Esophagus muscularis mucosa (tissue), 4 donors: Measurements from ENCODE around the gene RAB11FIP5. TPM values are rescaled to one million over a fixed set of nuclear protein-coding genes. Genes with fewer than 3 reads are reported as not detected.
"Not testable (repeated sequence)": the region's sequence is repeated elsewhere in the genome, so short reads cannot be mapped to it uniquely, and the experiment has no call there.

Experiments
- DNase-seq: peaks from one replicate; pipeline ENCODE4 v3.0.0-alpha.2; 2017; ENCODE audit errors: extremely low spot score
- H3K27ac ChIP-seq, 4 donors: fragments of 200-600 bp; sonication (generic); replicated peaks in 1 of 4; 1 replicate in 3 of 4; 2 replicates in 1 of 4; pipeline ENCODE4 v1.5.1; 2016 to 2019; ENCODE audit warnings: mild to moderate bottlenecking in 1 of 4
- H3K27me3 ChIP-seq, 4 donors: fragments of 200-600 bp; sonication (generic); one replicate each; pipeline versions ENCODE4 v1.5.1 to v1.6.0; 2016 to 2019
- H3K36me3 ChIP-seq, 4 donors: fragments of 200-600 bp; sonication (generic); one replicate each; pipeline ENCODE4 v1.5.1; 2016 to 2019
- H3K4me1 ChIP-seq, 4 donors: fragments of 200-600 bp; sonication (generic); one replicate each; pipeline ENCODE4 v1.5.1; 2016 to 2019
- H3K4me3 ChIP-seq, 4 donors: fragments of 200-600 bp; sonication (generic); 1 replicate in 2 of 4; 2 replicates in 2 of 4; pipeline ENCODE4 v1.5.1; 2016 to 2019; ENCODE audit warnings: mild to moderate bottlenecking in 4 of 4, moderate library complexity in 1 of 4
- H3K9me3 ChIP-seq, 4 donors: fragments of 200-600 bp; sonication (generic); 1 replicate in 3 of 4; 2 replicates in 1 of 4; pipeline ENCODE4 v1.5.1; 2016 to 2019
- CTCF ChIP-seq, 3 experiments: fragments of 200-600 bp in 2 of 3; fragments of 450-650 bp in 1 of 3; sonication (generic) in 2 of 3; IDR thresholded peaks; one replicate each; pipeline ENCODE4 v1.5.1; 2017 to 2019; ENCODE audit warnings: antibody characterized with exemption in 3 of 3, mild to moderate bottlenecking in 2 of 3, moderate library complexity in 1 of 3
- EP300 ChIP-seq: sonication (generic); formaldehyde crosslinking; IDR thresholded peaks from one replicate; pipeline ENCODE4 v1.6.1; 2017; ENCODE audit warnings: antibody characterized with exemption
- POLR2A ChIP-seq: fragments of 450-650 bp; IDR thresholded peaks from one replicate; pipeline ENCODE4 v1.6.1; 2017; ENCODE audit warnings: antibody characterized with exemption, moderate library complexity, mild to moderate bottlenecking, low read depth
- POLR2AphosphoS5 ChIP-seq, 2 donors: sonication (generic); formaldehyde crosslinking; IDR thresholded peaks; one replicate each; pipeline ENCODE4 v1.6.1; 2017; ENCODE audit warnings: antibody characterized with exemption in 2 of 2
- WGBS: methylation state at CpG from one replicate; pipeline ENCODE4 v1.1.5; 2018; 5-methylcytosine and 5-hydroxymethylcytosine counted together
- intact Hi-C: fragments of 100-400 bp; cut with DNase I; formaldehyde crosslinking; loops from one replicate; pipeline ENCODE4 v1.15.1; 2023
- total RNA-seq, 4 donors: library from RNA; depleted of rRNA; stranded (reverse); fragments of >200 nt; gene quantifications; one replicate each; pipeline versions ENCODE4 v1.1.0 to v1.2.1, GENCODE V29; 2016

RAB11FIP5 gene
- total RNA-seq, 4 donors from 2014 or later: 17.0 to 46.4 (median 38.4) TPM

- TF ChIP-seq POLR2A (no peak), CTCF (IDR thresholded peaks at IDR 0.05) (no peak), EP300 (no peak), POLR2AphosphoS5 (IDR thresholded peaks at IDR 0.05) (no peak)
- Histone ChIP-seq H3K27ac (no peak overlapping the region), H3K27me3 (no peaks in the 10 kb centered on the region), H3K4me1 (peaks cover 16 to 35% (median 24%) of the 10 kb centered on the region in 4 donors), H3K36me3 (peaks cover 0 to 6% (median 0%) of the 10 kb centered on the region in 4 donors), H3K4me3 (no peak overlapping the region), H3K9me3 (no peaks in the 10 kb centered on the region)
- no peak for DNase-seq
- 88% methylated on average over 3 of the region's 4 CpGs for WGBS
- intact Hi-C loops: no loop called here
These were observed 11.8 kb downstream of the RAB11FIP5 start for GRCh38 chr2:73100956-73101355.

- TF ChIP-seq POLR2AphosphoS5 (IDR thresholded peaks at IDR 0.05): no peak
- no peak for TF ChIP-seq CTCF (IDR thresholded peaks at IDR 0.05)
- TF ChIP-seq POLR2A: no peak
- no peak for TF ChIP-seq EP300
These were observed 13.3 kb downstream of the RAB11FIP5 start for GRCh38 chr2:73099486-73099885.

DNA sequence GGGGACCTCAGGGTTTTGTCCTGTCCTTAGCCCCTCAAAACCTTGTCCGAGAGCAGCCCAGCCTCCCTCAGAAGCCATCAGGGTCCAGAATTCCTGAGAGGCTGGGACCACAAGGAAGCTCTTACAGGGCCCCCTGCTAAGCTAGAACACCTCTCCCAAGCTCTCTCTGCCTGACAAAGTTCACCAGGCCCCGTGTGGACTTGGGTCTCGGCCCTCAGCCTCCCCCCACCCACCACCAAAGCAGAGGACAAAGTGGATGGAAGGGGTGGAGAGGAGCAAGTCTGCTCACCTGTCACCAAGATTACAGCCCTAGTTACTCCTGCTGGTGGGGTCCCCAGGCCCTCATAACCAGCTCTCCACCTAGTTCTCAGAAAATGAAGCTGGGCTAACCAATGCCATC lies 16.8 kb downstream of the RAB11FIP5 start:
- Histone ChIP-seq H3K9me3 (no peaks in the 10 kb centered on the region), H3K27me3 (no peaks in the 10 kb centered on the region), H3K4me1 (peaks cover 24 to 42% (median 32%) of the 10 kb centered on the region in 4 donors), H3K4me3 (no peak overlapping the region), H3K36me3 (peaks cover 0 to 2% (median 0%) of the 10 kb centered on the region in 4 donors), H3K27ac (no peak overlapping the region)
- no peak for DNase-seq
- no peak for TF ChIP-seq POLR2A
- TF ChIP-seq EP300: no peak
- no peak for TF ChIP-seq CTCF (IDR thresholded peaks at IDR 0.05)
- TF ChIP-seq POLR2AphosphoS5 (IDR thresholded peaks at IDR 0.05): no peak
- intact Hi-C loops: no loop called here
- WGBS: 83% methylated on average over 3 of the region's 3 CpGs

More at GRCh38 chr2:73099486-73099885, 13.3 kb downstream of the RAB11FIP5 start:
- H3K36me3 ChIP-seq: peaks cover 0 to 3% (median 0%) of the 10 kb centered on the region in 4 donors
- no peaks in the 10 kb centered on the region for H3K9me3 ChIP-seq
- intact Hi-C loops: no loop called here
- WGBS: 80% methylated on average over 2 of the region's 3 CpGs
- H3K27me3 ChIP-seq: no peaks in the 10 kb centered on the region
- H3K4me3 ChIP-seq: no peak overlapping the region
- no peak for DNase-seq
- peaks cover 11 to 27% (median 25%) of the 10 kb centered on the region in 4 donors for H3K4me1 ChIP-seq
- H3K27ac ChIP-seq: no peak overlapping the region

DNA sequence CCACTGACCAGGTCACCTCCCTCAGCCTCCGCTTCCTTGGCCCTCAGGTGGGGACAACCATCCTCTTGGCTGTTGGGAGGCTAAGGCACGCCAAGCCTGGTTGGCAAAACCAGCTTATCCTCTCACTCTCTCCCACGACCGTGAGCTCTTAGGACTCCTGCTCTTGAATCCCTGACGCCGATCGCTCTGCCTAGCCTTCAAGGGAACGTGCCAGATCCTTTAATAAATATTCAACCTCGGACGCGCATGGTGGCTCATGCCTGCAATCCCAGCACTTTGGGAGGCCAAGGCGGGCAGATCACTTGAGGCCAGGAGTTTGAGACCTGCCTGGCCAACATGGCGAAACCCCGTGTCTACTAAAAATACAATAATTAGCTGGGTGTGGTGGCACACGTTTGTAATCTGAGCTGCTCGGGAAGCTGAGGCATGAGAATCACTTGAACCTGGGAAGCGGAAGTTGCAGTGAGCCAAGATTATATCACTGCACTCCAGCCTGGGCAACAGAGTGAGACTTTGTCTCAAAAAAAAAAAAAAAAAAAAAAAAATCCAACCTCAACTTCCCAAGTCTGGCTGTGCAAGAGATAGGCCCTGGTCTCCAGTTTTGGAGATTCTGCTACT lies 19.0 kb downstream of the RAB11FIP5 start:
- H3K27ac ChIP-seq, H3K27me3 ChIP-seq, H3K4me3 ChIP-seq, H3K36me3 ChIP-seq, DNase-seq, H3K9me3 ChIP-seq, intact Hi-C loops: not testable (repeated sequence)
- 89% methylated on average over 17 of the region's 17 CpGs for WGBS
- peaks cover 41 to 64% (median 52%) of the 10 kb centered on the region in 4 donors for H3K4me1 ChIP-seq

- H3K4me3 ChIP-seq: no peak overlapping the region
- peaks cover 9 to 19% (median 17%) of the 10 kb centered on the region in 4 donors for H3K36me3 ChIP-seq
- no peak for DNase-seq
- WGBS: 65% methylated on average over 7 of the region's 7 CpGs
- H3K4me1 ChIP-seq: peaks cover 41 to 65% (median 54%) of the 10 kb centered on the region in 4 donors
- H3K27me3 ChIP-seq: no peaks in the 10 kb centered on the region
- intact Hi-C loops: no loop called here
- TF ChIP-seq POLR2A: no peak
- TF ChIP-seq POLR2AphosphoS5 (IDR thresholded peaks at IDR 0.05): no peak
- no peak for TF ChIP-seq CTCF (IDR thresholded peaks at IDR 0.05)
- TF ChIP-seq EP300: no peak
- no peak overlapping the region for H3K27ac ChIP-seq
- no peaks in the 10 kb centered on the region for H3K9me3 ChIP-seq
These were observed 20.5 kb downstream of the RAB11FIP5 start for GRCh38 chr2:73092146-73092783.
